Measurements from ENCODE around the gene SPTBN1.

The SPTBN1 gene

GRCh38 chr2:54630858-54631497, 174.9 kb downstream of the SPTBN1 start:
- TF ChIP-seq GATA3 (IDR thresholded peaks at IDR 0.05; ENCODE audit: low read depth, low read length) (no peak), GATA2 (IDR thresholded peaks at IDR 0.05; ENCODE audit: low read depth, low read length) (no peak)

- TF ChIP-seq GATA3 (IDR thresholded peaks at IDR 0.05; ENCODE audit: low read depth, low read length): no peak
- no peak for TF ChIP-seq GATA2 (IDR thresholded peaks at IDR 0.05; ENCODE audit: low read depth, low read length)
Measured at GRCh38 chr2:54631755-54632154, 175.6 kb downstream of the SPTBN1 start.

GRCh38 chr2:54632733-54633692, 176.9 kb downstream of the SPTBN1 start:
- TF ChIP-seq GATA3 (IDR thresholded peaks at IDR 0.05; ENCODE audit: low read depth, low read length): no peak
- TF ChIP-seq GATA2 (IDR thresholded peaks at IDR 0.05; ENCODE audit: low read depth, low read length): no peak

GRCh38 chr2:54634021-54634420, 177.9 kb downstream of the SPTBN1 start:
- TF ChIP-seq GATA2 (IDR thresholded peaks at IDR 0.05; ENCODE audit: low read depth, low read length) (no peak), GATA3 (IDR thresholded peaks at IDR 0.05; ENCODE audit: low read depth, low read length) (no peak)

GRCh38 chr2:54634564-54635511, 178.7 kb downstream of the SPTBN1 start:
- TF ChIP-seq GATA2 (IDR thresholded peaks at IDR 0.05; ENCODE audit: low read depth, low read length): no peak
- TF ChIP-seq GATA3 (IDR thresholded peaks at IDR 0.05; ENCODE audit: low read depth, low read length): no peak

- no peak for TF ChIP-seq GATA3 (IDR thresholded peaks at IDR 0.05; ENCODE audit: low read depth, low read length)
- no peak for TF ChIP-seq GATA2 (IDR thresholded peaks at IDR 0.05; ENCODE audit: low read depth, low read length)
Measured at GRCh38 chr2:54635554-54636152, 179.5 kb downstream of the SPTBN1 start.

GRCh38 chr2:54636415-54637139, 180.4 kb downstream of the SPTBN1 start:
- TF ChIP-seq GATA2 (IDR thresholded peaks at IDR 0.05; ENCODE audit: low read depth, low read length): no peak
- no peak for TF ChIP-seq GATA3 (IDR thresholded peaks at IDR 0.05; ENCODE audit: low read depth, low read length)

GRCh38 chr2:54638103-54638502, 182.0 kb downstream of the SPTBN1 start:
- TF ChIP-seq GATA3 (IDR thresholded peaks at IDR 0.05; ENCODE audit: low read depth, low read length) (no peak), GATA2 (IDR thresholded peaks at IDR 0.05; ENCODE audit: low read depth, low read length) (no peak)

- TF ChIP-seq GATA2 (IDR thresholded peaks at IDR 0.05; ENCODE audit: low read depth, low read length) (no peak), GATA3 (IDR thresholded peaks at IDR 0.05; ENCODE audit: low read depth, low read length) (no peak)
Measured at GRCh38 chr2:54638774-54639187, 182.7 kb downstream of the SPTBN1 start.

GRCh38 chr2:54639609-54640008, 183.5 kb downstream of the SPTBN1 start:
- TF ChIP-seq GATA2 (IDR thresholded peaks at IDR 0.05; ENCODE audit: low read depth, low read length): no peak
- no peak for TF ChIP-seq GATA3 (IDR thresholded peaks at IDR 0.05; ENCODE audit: low read depth, low read length)

GRCh38 chr2:54640834-54641540, 184.9 kb downstream of the SPTBN1 start:
- TF ChIP-seq GATA3 (IDR thresholded peaks at IDR 0.05; ENCODE audit: low read depth, low read length): no peak
- TF ChIP-seq GATA2 (IDR thresholded peaks at IDR 0.05; ENCODE audit: low read depth, low read length): no peak

- TF ChIP-seq GATA2 (IDR thresholded peaks at IDR 0.05; ENCODE audit: low read depth, low read length) (no peak), GATA3 (IDR thresholded peaks at IDR 0.05; ENCODE audit: low read depth, low read length) (no peak)
Measured at GRCh38 chr2:54641988-54642387, 185.9 kb downstream of the SPTBN1 start.

Measured in SH-SY5Y (cell line).